Middle frontal gyrus (tissue), 1 donor: Measurements from ENCODE around the gene RAD18.

ENCODE experiments used
- DNase-seq: peaks from one replicate; pipeline ENCODE4 v3.0.0-alpha.2; 2015; ENCODE audit warnings: low spot score; ENCODE audit errors: extremely low spot score

The RAD18 gene

DNA sequence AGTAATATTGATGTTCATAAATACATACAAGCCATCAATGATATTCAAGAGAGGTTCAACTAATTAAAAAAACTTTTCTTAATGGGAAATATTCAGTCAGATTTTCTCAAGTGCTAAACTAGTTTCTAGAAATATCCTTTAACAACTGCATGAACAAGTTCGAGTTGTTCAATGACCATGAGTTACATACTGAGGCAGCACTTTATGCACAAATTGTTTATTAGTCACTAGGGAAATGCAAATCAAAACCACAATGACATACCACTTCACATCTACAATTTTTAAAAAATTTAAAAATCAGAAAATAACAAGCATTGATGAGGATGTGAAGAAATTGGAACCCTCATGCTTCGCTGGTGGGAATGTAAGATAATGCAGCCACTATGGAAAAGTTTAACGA is 62.4 kb downstream of the RAD18 start:
- no peak for DNase-seq

DNA sequence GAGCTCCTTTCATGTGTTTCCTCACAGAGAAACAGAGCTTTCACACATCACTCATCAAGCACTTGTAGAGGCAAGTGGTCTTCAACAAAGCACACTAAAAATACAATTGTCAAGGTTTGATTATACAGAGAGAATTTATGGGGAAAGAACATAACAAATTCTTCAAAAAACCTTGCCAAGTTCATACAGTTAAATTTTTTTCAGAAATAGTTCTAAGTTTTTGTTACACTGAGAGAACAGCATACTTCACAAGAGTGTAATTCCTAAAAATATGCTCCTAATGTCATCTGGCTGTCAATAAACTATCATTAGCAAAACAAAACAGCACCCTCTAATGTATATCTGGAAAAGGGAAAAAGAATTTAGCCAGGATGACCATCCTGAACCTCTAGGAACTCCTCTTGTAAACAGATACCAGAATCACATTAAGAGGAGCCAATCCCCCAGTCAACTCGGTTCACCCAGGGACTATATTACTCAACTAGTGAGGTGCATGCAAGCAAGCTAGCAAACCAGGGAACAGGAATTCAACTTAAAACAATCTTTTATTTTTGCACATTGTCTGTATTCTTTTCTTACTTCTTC is 63.3 kb downstream of the RAD18 start:
- DNase-seq = no peak

DNA sequence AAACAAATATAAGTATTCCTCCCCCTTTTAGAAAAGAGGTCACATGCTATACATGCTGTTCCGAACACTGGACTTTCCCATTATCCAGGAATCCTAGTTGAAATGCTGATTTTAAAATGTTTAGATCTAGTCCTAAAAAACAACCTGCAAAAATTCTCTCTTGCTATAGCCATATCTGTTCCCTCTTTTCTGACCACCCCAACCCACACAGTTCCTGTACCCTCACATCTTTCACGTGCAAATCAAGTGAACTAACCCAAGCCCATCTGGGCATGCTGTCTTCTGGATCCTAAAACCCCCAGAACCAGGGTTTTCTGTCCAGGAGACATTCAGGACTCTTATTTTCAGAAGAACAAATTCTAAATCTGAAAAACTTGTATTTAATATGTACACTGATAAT is 67.4 kb downstream of the RAD18 start:
- no peak for DNase-seq

DNA sequence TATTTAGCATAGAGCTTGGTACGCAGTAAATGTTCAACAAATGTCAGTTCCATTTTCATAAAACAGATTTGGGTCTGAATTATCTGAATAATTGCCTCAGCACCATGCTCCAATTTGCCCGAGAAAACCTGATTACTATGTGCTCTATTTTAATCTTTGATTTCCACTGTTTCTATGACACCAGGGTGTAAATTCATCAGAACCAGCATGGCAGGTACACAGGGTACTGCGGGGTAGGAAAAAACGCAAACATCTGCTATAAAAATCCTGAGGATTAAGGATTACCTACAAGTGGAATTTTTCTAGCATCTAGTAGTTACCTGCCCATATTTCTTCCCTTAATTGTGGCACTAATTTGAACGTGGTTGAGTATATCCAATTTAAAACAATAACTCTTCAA is 70.3 kb downstream of the RAD18 start:
- no peak for DNase-seq

DNA sequence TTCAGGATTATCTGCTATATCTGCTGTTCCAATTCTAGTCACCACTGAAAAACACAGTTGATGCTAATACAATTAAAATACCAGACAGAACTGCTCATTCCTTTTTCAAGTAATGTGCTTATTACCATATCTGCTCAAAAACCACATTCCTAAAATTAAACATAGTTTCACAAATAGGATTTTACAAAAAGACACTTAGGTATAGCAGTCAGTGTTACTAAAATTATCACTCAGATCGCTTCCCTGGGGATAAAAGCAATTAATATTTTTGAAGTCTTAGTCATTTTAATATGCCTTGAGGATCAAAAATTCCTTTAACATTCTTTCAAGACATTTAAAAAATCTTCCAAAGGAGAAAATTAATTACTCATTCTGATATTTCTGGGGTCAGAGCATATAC is 71.5 kb downstream of the RAD18 start:
- no peak for DNase-seq

DNA sequence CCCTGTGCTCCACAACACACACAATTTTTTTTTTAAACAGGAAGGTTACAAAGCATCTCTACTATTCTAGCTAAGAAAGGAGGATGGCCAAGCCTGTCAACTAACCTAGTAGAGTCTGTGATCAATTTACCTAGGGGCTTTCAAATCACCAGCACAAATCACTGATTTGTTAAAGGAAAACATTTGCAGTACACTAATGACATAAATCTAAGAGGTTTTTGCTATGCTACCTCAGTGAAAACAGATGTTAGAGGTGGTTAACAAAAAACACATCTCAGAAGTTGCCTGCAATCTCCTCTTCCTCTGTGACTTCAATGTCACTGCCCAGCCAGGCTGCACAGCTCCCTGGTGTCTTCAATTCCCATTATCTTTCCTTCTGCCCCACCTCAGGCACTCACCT is 72.0 kb downstream of the RAD18 start:
- DNase-seq = no peak

DNA sequence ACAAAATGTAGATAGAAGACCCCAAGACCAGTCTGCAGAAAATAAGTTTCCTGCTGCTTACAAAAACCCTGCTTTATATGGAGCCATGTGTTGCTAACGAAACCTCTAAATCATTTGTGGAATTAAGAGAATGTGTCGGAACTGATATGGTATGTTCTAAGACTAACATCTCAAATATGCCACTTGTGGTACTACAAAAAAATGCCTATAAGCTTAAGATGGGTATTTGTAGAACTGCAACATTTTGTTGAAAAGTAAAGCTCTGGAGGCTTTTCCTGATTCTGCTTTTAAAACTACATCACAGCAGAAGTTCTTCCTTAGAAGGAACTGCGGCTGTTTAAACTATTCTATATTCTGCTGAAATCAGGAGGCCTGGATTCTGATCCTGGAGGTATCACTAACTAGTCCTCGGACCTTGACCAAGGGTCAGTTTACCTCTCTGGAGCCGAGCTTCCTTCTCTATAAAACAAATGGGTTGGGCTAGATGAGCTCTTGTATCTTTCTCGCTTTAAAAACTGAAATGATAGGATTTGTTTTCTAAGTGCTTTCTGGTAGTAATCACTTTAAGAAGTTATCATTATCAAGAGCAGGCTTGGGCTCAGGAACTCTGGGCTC is 74.9 kb downstream of the RAD18 start:
- DNase-seq = no peak

DNA sequence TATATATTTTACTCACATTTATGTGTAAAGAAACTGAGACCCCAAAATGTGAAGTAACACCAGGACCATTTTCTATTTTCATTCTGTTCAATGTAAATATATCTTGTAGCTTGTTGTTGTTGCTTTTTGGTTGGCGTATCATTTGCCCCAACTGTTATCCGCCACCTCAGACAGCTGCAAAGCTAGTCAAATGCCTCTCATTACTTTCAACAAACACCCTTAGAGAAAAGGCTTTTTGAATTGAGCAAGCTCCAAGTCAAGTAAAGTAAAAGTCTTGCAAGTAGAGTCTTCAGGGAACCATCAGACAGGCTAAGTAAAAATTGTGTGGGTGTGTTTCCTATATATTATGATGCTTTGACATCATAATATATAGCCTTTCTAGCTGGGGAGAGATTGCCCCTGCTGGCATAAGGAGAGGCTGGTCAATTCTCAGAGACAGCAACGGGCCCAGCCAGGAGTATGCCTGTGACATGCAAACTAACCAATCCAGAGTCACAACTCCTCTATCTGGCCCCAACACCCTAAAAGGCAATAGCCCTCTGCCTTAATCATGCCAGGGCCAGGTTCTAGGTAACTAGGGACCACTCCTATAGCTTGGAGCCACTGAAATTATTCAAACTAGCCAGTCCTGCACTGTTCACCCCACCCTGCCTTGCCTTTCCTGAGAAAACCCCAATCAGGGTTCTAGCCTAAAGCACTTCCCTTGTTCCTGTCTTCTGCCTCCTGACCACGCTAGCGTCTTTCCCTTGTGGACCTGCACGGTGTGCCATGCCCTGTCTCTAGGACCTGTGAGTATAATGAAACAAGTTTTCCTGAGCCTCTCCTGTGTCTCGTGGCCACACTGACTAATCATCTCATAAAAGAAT is 75.6 kb downstream of the RAD18 start:
- no peak for DNase-seq

DNA sequence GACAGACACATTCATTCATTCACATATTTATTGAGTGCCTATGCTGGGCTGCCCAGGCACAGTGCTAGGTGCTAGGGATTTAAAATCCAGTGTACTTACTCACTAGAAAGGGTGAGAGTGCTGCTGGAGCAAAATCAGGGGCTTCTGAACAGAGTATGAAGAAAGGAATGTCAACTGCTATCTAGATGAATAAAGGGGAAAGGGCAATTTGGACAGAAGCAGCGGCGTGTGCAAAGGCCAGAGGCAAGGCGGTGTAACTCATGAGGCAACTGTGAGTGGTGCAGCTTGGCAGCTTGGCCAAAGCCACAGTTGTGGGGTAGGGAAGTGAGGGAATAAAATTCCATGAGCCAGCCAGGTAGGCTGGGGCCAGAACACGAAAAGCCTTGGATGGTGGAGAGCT is 76.7 kb downstream of the RAD18 start:
- DNase-seq = no peak

DNA sequence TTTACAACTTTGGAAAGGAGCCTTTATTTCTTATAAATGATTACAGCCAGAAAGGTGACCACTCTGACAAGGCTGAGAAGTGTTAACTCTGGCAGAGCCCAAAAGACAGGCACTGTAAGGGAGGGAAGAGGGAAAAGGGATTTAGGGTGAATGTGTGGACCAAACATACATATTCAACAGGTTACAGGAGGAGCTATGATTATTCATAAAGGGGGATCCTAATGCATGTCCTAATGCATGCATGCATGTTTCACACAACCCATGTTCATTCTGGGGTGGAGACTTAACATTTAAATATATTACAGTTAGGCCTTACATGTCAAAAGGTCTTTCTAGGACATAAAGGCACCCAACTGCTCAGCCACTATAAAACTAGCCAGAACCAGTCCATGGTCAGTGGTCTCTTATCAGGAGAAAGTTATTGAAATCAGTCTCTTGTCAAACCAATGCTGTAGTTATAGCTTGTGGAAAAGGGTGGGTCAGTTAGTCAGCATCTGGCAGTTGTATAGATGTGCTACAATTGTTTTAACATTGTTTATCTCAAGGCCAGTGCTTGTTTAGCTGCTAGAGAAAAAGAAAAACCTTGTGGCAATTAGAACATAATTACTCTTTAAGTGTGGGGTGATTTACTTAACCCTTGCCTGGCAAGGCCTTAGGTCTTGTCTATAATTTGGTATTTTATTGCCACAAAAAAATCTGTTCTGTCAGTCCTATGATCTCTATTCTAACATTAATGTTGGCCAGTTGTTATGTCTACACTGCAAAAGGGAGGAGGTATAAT is 77.5 kb downstream of the RAD18 start:
- no peak for DNase-seq

DNA sequence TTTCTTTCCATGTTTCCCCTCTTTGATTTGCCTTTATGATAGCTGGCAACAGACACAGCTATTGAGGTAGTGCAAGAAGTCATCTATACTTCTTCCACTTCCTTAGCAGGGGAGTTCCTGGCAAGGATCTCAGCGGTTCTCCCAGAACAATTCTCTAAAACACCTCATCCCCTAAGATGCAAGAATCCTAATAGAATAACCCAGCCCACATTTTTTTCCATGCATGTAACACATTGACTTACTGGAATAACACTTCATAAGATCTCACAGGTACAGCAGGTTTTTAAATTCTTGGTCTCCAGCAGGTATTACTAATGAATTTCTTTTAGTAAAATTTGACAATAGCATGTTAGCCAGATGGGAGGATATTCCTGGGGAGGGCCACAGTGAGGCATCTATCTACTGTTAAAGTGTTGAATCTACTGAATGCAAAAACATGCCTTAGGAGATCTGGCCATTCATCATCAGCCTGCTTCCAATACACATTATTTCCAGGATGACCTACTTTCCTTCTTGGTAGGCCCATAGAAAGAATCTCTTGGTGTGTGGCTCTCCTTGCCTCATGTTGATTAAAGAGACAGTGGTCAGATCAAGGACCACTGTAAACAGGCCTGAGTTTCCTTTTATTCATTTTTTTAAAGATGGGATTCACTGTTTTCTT is 78.5 kb downstream of the RAD18 start:
- DNase-seq = no peak

DNA sequence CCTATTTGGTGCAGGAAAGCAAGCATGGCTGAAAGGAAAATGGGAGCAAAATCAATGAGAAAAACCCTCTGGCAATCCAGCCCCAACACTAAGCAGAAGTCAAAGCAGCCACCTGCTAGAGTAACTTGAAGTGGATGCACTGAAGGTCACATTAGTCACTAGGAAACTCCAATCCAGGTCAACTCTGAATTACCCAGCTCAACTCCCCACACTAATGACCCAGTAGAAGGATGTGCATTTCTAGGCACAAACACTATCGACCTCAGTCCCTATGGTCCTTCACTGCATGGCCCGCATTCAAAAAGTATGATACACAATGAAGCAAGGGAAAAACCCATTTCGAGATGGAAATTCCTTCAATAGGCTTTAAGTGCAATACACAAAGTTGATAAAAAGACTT is 80.6 kb downstream of the RAD18 start:
- DNase-seq = no peak

DNA sequence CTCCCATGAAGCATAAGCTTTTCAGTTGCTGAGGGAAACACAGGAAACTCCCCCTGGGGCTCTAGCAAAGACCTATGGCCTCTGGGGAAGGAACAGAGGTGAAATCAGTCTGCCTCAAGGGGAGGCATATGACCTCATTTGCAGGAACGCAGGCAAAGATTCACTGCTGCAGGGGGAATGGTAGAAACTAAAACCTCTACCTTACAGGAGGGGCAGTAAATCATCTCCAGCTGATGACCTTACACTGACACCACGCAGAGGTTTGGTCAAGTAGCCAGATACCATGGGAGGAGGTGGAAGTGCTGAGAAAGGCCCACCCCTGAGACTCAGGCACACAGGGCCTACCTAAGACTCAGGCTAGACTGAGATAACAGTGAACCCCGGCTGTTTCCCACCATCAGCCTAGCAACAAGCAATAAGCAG is 81.1 kb downstream of the RAD18 start:
- DNase-seq = no peak

DNA sequence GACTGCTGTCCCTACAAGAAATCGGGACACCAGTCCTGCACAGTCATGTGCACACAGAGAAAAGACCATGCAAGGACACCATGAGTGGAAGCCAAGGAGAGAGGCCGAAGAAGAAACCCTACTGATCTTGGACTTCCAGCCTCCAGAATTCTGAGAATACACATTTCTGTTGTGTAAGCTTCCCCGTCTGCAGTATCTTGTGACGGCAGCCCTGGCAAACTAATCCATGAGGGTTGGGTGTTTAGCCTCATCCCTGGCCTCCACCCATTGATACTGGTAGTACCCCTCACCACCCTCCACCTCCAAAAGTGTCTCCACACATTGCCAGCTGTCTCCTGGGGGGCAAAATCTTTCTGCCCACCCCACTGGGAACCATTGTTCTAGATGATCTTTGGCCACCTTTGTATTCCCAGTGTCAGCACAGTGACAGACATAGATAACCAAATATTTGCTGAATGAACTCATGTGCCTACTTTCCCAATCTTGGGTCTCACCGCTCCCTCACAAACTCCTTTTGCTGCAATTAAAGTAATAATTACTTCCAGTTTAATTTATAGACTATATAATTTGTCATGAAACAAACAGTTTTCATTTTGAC is 83.8 kb downstream of the RAD18 start:
- DNase-seq = no peak

DNA sequence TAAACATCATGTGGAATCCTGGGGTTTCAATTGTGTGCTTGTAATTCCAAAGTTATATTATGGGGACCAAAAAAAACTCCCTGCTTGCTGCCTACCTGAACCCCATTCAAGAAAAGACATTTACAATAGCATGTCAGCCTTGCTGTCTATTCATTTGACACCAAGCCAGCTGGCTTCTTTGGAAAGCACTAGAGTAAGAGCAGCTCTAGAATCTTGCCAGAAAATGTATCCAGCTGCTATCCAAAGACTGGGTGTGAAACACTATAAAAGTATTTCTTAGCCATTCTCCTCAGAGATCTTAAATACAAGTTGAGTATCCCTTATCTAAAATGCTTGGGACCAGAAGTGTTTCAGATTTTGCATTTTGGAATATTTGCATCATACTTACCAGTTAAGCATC is 87.4 kb downstream of the RAD18 start:
- no peak for DNase-seq

DNA sequence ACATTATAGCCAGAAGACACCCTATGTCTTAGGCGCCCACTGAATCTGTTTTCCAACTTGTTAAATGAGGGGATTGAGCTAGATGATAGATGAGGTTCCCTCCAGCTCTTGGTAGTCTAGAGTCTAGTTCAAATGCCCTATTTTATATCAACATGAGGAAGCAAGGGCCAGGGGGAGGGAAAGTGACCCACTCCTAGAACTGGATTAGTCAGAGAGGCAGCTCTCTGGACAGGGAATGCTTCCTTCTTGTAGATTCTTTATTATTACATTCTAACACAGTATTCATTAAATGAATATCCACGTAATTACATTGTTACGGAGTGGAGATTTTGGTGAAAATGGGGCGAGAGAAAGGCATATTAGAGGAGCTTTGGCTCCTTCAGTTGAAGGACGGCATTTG is 89.5 kb downstream of the RAD18 start:
- no peak for DNase-seq

DNA sequence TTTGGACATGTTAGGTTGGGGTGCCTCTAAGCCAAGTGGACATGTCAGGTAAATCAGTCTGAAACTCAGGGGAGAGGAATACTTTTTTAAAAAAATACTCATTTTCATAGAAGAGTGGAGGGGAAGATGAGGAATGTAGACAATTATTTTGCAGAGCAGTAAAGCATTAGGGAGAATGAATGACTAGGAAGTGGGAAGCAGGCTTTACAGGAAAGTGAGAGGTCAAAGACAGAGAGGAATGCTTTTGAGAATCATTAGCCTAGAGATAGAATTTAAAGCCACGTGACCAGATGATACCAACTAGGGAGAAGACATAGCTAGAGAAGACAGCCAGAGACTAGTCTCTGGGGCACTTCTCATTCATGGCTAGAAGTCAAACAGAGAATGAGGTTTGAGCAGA is 91.0 kb downstream of the RAD18 start:
- no peak for DNase-seq

DNA sequence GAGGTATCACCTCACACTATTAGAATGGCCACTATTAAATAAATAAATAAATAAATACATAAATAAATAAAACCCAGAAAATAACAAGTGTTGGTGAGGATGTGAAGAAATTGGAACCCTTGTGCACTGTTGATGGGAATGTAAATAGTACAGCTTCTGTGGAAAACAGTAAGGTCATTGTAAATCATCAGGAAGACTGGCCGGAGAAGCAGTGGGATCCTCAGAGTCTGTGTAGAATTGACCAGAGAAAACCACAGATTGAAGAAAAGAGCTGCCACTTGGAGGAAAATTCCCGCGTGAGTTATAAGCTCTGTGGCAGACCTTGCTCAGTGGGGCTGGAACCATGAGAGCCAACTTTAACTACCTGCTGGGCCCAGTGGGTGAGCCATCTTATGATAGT is 92.0 kb downstream of the RAD18 start:
- DNase-seq = no peak

DNA sequence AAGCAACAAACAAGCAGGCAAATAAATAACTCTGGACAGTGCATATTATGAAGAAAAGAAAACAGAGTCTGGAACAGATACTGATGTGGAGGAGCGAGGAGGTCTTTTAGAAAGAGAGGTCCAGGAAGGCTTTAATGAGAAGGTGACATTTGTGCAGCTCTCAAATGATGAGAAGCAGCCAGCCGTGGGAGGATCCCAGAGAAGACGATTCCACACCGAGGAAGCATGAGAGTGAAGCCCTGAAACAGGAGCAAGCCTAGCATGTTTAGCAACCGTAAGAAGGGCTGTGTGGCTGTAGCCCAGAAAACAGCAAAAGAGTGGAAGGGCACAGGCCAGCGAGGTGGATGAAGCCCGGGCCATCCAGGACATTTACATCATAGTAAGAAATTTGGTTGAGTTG is 93.1 kb downstream of the RAD18 start:
- no peak for DNase-seq

DNA sequence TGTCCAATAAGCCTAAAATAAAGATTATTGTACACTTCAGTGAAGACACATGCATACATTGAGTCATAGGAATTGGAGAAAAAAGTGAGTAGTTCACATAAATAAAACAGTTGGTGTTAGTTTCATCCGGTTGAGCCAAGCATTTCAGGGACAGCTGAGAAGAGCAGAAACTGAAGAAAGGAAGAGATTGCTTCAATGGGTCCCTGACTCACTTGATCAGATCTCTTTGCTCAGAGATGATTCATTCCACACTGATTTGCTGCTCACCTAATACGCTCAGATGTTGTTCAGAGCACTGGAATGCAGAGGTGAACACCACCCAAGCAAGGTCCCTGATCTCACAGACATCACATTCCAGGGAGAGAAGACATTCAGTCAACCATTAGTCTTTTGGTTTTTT is 93.7 kb downstream of the RAD18 start:
- no peak for DNase-seq

DNA sequence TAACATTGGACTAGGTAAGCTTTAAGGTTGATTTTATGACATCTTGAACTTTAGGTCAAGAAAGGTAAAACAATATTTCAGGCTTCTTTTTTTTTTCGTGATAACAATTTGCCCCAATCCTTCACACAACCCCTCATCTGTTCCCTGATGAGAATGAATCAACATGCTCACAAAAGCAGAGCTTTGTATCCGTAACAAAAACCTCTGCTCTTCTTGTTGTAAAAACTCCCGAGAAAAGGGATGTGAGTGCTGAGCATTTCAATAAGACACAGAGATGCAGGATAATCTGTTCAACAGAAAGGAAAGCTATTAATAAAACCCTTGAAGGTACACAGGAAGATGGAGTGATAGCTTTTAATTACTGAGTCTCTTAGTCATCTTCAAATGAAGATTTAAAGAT is 94.3 kb downstream of the RAD18 start:
- DNase-seq = no peak
